22Rv1 (cell line): ENCODE measurements around the gene DRICH1.
"Not testable (repeated sequence)": the region's sequence is repeated elsewhere in the genome, so short reads cannot be mapped to it uniquely, and the experiment has no call there.

Experiments
- H3K27ac ChIP-seq: fragments of 450-650 bp; 2 replicates; pipeline ENCODE4 v1.5.1; 2017
- ZFX ChIP-seq: fragments of 450-650 bp; IDR thresholded peaks from 2 replicates; pipeline ENCODE4 v1.6.1; 2017; ENCODE audit warnings: antibody characterized with exemption, borderline replicate concordance
- TF ChIP-seq, protein P1 (sequence below): fragments of 450-650 bp; IDR thresholded peaks from 2 replicates; pipeline ENCODE4 v1.5.1; 2017; ENCODE audit warnings: mild to moderate bottlenecking

DRICH1 gene

DNA sequence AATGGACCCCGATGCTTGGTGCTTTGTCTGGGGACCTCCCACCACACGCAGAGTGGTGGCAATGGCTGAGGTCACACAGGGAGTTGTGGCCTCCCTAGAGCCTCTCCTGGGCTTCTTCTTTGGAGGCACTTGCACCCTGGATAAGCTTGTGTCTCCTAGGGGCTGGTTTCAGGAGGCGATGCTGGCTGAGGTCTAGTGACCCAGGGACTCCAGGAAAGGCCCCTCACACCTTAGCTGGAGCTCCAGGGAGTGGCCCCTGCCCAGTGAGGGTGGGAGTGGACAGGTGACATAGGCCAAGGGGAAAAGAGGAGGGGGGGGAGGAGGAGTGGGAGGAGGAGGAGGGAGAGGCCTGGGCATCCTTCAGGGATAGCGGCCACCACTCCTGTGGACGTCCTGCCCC is 52.8 kb downstream of the DRICH1 start:
- no peak overlapping the region for H3K27ac ChIP-seq
- no peak for TF ChIP-seq ZFX
- TF ChIP-seq, protein P1, sequence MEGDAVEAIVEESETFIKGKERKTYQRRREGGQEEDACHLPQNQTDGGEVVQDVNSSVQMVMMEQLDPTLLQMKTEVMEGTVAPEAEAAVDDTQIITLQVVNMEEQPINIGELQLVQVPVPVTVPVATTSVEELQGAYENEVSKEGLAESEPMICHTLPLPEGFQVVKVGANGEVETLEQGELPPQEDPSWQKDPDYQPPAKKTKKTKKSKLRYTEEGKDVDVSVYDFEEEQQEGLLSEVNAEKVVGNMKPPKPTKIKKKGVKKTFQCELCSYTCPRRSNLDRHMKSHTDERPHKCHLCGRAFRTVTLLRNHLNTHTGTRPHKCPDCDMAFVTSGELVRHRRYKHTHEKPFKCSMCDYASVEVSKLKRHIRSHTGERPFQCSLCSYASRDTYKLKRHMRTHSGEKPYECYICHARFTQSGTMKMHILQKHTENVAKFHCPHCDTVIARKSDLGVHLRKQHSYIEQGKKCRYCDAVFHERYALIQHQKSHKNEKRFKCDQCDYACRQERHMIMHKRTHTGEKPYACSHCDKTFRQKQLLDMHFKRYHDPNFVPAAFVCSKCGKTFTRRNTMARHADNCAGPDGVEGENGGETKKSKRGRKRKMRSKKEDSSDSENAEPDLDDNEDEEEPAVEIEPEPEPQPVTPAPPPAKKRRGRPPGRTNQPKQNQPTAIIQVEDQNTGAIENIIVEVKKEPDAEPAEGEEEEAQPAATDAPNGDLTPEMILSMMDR: no peak

DNA sequence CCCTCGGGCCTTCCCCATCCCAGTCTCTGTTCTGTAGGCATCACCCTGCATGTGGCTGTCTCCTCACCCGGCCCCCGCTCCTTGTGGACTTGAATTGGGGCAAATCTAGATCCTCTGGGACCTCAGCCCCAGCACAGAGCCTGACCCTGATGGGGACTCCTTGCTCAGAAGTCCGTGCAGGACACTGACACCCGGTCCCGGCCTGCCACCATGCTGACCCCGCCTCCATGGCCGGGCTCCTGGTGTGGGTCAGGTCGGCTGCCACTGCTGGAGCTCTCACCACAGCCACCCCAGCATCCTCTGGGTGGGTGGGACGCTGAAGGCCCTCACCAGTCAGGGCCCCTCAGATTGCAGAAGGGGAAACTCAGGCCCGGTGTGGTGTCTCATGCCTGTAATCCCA is 53.8 kb downstream of the DRICH1 start:
- TF ChIP-seq ZFX: no peak
- TF ChIP-seq, protein P1: no peak
- no peak overlapping the region for H3K27ac ChIP-seq

DNA sequence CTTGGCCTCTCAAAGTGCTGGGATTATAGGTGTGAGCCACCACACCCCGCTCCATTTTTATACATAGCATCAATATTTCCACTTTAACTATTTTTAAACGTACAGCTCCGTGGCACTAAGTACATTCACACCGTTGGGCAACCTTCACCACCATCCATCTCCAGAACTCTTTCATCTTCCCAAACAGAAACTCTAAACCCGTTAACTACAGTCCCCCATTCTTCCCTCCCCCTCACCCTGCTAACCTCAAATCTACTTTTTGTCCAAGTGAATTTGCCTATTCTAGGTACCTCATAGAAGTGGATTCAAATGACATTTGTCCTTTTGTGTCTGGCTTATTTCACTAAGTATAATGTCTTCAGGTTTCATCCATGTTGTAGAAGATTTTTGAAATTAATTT is 55.4 kb downstream of the DRICH1 start:
- no peak overlapping the region for H3K27ac ChIP-seq
- TF ChIP-seq ZFX: no peak
- TF ChIP-seq, protein P1: no peak

- TF ChIP-seq, protein P1: no peak
- TF ChIP-seq ZFX: no peak
- H3K27ac ChIP-seq: no peak overlapping the region
These were observed 56.5 kb downstream of the DRICH1 start for GRCh38 chr22:23575601-23576000.

GRCh38 chr22:23574877-23575276 is 57.2 kb downstream of the DRICH1 start:
- no peak overlapping the region for H3K27ac ChIP-seq
- TF ChIP-seq, protein P1: no peak
- TF ChIP-seq ZFX: no peak

DNA sequence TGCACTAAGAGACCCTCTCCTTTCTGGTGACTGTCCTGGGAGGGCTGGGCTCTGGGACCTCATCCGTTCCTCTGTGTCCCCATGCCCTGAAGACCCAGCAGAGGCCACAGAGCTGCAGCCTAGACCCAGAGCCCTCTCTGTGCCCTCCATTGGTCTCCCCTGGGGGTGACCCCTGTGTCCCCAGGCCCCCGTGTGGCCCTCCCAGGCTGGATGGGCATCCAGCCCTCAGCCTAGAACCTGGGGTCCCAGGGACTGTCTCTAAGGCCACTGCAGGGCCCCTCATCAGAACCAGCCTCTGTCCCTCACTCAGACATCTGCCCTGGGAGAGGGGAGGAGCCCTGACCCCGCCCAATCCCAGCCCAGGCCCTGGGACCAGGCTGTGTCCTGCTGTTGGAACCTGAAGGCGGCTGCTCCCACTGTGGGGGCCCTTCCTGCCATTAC is 57.7 kb downstream of the DRICH1 start:
- no peak overlapping the region for H3K27ac ChIP-seq
- TF ChIP-seq, protein P1: no peak
- TF ChIP-seq ZFX: no peak

GRCh38 chr22:23573701-23574235 is 58.4 kb downstream of the DRICH1 start:
- H3K27ac ChIP-seq: not testable (repeated sequence)

DNA sequence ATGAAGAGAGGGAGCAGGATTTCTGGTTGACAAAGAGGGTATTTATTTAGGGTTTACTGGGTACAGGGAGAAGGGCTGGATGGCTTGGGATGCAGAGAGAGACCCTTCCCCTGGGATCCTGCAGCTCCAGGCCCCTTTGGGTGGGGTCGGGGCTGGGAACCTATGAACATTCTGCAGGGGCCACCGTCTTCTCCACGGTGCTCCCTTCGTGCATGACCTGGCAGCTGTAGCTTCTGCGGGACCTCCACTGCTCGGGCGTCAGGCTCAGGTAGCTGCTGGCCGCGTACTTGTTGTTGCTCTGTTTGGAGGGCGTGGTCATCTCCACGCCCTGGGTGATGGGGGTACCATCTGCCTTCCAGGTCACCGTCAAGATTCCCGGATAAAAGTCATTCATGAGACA is 59.0 kb downstream of the DRICH1 start:
- H3K27ac ChIP-seq: not testable (repeated sequence)

GRCh38 chr22:23571486-23571885 is 60.6 kb downstream of the DRICH1 start:
- no peak for TF ChIP-seq ZFX
- TF ChIP-seq, protein P1: no peak
- H3K27ac ChIP-seq: no peak overlapping the region
